Measurements from ENCODE around the gene MSL1.

- TF ChIP-seq CTCF (IDR thresholded peaks at IDR 0.05) (no peak), POLR2A (IDR thresholded peaks at IDR 0.05) (no peak)
These were observed 32.5 kb upstream of the MSL1 start for GRCh38 chr17:40089077-40089895.
